Measurements from ENCODE around the gene ATOH8. TPM values are rescaled to one million over a fixed set of nuclear protein-coding genes. Genes with fewer than 3 reads are reported as not detected.

The ATOH8 gene
- total RNA-seq, 1 donor from 2014 or later: 13.8 TPM

DNA sequence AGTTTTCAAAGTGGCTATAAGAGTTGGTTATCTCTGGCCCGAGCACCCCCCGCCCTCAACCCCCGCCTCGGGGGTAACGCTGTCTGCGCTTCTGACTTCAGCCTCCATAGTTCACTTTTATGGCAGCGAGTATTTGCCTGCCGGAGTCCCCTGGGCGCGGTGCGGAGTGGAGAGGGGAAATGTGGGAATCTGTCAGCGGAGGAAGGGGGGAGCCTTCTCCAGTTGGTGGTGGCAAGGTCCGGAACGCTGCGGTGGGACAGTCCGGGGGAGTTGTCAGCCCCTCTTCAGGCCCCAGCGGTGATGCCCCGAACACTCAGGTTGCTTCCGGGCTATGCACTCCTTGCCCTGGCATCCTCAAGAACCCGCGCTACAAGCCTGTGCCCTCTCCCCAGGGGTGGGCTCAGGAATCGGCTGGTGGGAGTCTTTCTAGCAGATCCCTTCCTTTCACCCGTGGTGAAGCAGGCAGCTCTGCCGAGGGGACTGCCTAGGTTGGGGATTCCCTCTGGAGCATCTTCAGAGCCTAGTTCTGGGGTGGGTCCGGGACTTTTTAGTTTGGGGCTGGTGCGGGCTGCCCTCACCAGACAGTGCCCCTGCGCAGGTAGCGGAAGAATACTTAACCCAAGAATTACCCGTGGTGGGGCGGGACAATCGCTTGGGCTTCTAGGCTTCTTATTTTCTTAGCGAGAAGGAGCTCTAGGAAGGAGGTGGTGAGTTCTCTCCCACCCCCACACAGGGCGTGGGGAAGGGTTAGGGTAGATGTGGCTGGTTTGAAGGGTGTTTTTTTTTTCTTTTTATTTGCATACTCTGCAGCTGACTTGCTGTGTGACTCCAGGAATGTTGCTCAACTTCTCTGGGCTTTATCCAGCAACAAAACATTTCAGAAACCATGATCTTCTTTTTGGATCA, 1.6 kb downstream of the ATOH8 start:
- Mint-ChIP-seq H3K4me1 (peaks cover 21% of the 10 kb centered on the region), H3K27ac (peak overlapping the region; percentile 59), H3K9me3 (no peaks in the 10 kb centered on the region), H3K36me3 (peaks cover 3% of the 10 kb centered on the region), H3K27me3 (ENCODE audit: low read depth) (peaks cover 24% of the 10 kb centered on the region), H3K4me3 (peak overlapping the region; percentile 92)
- no peak for DNase-seq (ENCODE audit: low spot score in 2 of 2, unreplicated experiment in 2 of 2)
- TF ChIP-seq CTCF (IDR thresholded peaks at IDR 0.05; ENCODE audit: unreplicated experiment): no peak

GRCh38 chr2:85756195-85756594, 2.4 kb downstream of the ATOH8 start:
- H3K27me3 Mint-ChIP-seq (ENCODE audit: low read depth): peaks cover 24% of the 10 kb centered on the region
- no peaks in the 10 kb centered on the region for H3K9me3 Mint-ChIP-seq
- no peak for DNase-seq (ENCODE audit: low spot score in 2 of 2, unreplicated experiment in 2 of 2)
- peaks cover 3% of the 10 kb centered on the region for H3K36me3 Mint-ChIP-seq
- H3K4me3 Mint-ChIP-seq: peak overlapping the region; percentile 92
- H3K4me1 Mint-ChIP-seq: peaks cover 21% of the 10 kb centered on the region
- H3K27ac Mint-ChIP-seq: no peak overlapping the region
- TF ChIP-seq CTCF (IDR thresholded peaks at IDR 0.05; ENCODE audit: unreplicated experiment): no peak

- no peak for DNase-seq (ENCODE audit: low spot score in 2 of 2, unreplicated experiment in 2 of 2)
- no peaks in the 10 kb centered on the region for H3K9me3 Mint-ChIP-seq
- no peak for TF ChIP-seq CTCF (IDR thresholded peaks at IDR 0.05; ENCODE audit: unreplicated experiment)
- H3K4me3 Mint-ChIP-seq: peak overlapping the region; percentile 44
- H3K36me3 Mint-ChIP-seq: peaks cover 3% of the 10 kb centered on the region
- H3K27ac Mint-ChIP-seq: no peak overlapping the region
- peaks cover 21% of the 10 kb centered on the region for H3K4me1 Mint-ChIP-seq
- peaks cover 18% of the 10 kb centered on the region for H3K27me3 Mint-ChIP-seq (ENCODE audit: low read depth)
These were observed 3.1 kb downstream of the ATOH8 start for GRCh38 chr2:85756822-85757435.

DNA sequence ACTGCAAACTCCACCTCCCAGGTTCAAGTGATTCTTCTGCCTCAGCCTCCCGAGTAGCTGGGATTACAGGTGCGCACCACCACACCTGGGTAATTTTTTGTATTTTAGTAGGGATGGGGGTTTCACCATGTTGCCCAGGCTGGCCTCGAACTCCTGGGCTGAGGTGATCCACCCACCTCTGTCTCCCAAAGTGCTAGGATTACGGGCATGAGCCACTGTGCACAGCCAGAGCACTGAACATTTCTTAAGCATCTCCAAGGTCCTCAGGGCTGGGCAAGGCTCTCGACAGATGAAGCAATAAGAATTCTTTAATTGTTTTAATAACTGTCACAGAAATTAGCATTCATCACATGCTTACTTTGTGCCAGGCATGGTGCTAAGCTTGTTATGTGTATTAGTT, 4.1 kb downstream of the ATOH8 start:
- Mint-ChIP-seq H3K27ac (no peak overlapping the region), H3K9me3 (no peaks in the 10 kb centered on the region), H3K27me3 (ENCODE audit: low read depth) (peaks cover 11% of the 10 kb centered on the region), H3K4me1 (peaks cover 21% of the 10 kb centered on the region), H3K4me3 (no peak overlapping the region), H3K36me3 (peaks cover 3% of the 10 kb centered on the region)
- no peak for TF ChIP-seq CTCF (IDR thresholded peaks at IDR 0.05; ENCODE audit: unreplicated experiment)
- no peak for DNase-seq (ENCODE audit: low spot score in 2 of 2, unreplicated experiment in 2 of 2)

- no peak overlapping the region for H3K4me3 Mint-ChIP-seq
- H3K36me3 Mint-ChIP-seq: peaks cover 3% of the 10 kb centered on the region
- H3K4me1 Mint-ChIP-seq: peaks cover 21% of the 10 kb centered on the region
- peaks cover 11% of the 10 kb centered on the region for H3K27me3 Mint-ChIP-seq (ENCODE audit: low read depth)
- no peak overlapping the region for H3K27ac Mint-ChIP-seq
- no peak for DNase-seq (ENCODE audit: low spot score in 2 of 2, unreplicated experiment in 2 of 2)
- TF ChIP-seq CTCF (IDR thresholded peaks at IDR 0.05; ENCODE audit: unreplicated experiment): no peak
- H3K9me3 Mint-ChIP-seq: no peaks in the 10 kb centered on the region
These were observed 4.8 kb downstream of the ATOH8 start for GRCh38 chr2:85758361-85759256.

Measured in mesothelial cell of epicardium (in vitro differentiated cells).